Bronchial smooth muscle cell (primary cell): ENCODE results near the gene ZNF492. TPM values are rescaled to one million over a fixed set of nuclear protein-coding genes. Genes with fewer than 3 reads are reported as not detected.

Source experiments
- total RNA-seq: library from RNA; depleted of rRNA; stranded (reverse); fragments of >200 nt; gene quantifications from 2 replicates; pipeline ENCODE4 v1.2.1, GENCODE V29; 2014

ZNF492 gene
- 0.16 TPM in 1 of 2 replicates, not detected in the other for total RNA-seq

DNA sequence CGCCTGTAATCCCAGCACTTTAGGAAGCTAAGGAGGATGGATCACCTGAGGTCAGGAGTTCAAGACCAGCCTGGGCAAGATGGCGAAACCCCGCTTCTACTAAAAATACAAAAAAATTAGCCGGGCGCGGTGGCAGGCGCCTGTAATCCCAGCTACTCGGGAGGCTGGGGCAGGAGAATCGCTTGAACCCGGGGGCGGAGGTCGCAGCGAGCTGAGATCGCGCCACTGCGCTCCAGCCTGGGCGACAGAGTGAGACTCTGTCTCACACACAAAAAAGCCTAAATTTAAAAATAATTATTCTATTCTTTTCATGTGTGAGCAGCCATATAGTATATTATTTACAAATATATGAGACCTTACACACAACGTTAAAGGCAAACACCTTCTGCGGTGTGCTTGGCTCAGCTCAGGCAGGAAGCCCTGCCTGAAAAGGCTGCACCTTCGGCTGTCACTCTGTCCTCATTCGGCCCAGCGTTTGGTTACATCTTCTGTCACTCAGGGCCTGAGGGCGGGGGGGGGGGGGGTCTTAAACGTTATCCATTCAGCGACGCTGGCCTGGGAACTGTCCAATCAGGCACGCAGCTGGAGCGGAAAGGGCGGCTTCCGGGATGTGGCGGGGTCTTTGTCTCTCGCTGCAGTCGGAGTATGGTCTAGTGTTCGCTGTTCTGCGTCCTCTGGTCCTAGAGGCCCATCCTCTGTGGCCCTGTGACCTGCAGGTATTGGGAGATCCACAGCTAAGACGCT is at the start of gene ZNF492:
TSS of gene ZNF492 (plus strand) at position 619 of the 744 bp plus-strand sequence. CDS start 19,076 bp downstream, outside the sequence.

Other genes with a start within 250 kb of the ZNF492 start
- gene ZNF98, start 212.0 kb upstream of the ZNF492 start, total RNA-seq, result not detected in 2 replicates
- gene ZNF99, start 149.8 kb downstream of the ZNF492 start, total RNA-seq, result not detected in 2 replicates
- not detected in 2 replicates for gene ZNF723, start 198.0 kb downstream of the ZNF492 start, total RNA-seq